Measurements from ENCODE around the gene B4GALT2.

DNA sequence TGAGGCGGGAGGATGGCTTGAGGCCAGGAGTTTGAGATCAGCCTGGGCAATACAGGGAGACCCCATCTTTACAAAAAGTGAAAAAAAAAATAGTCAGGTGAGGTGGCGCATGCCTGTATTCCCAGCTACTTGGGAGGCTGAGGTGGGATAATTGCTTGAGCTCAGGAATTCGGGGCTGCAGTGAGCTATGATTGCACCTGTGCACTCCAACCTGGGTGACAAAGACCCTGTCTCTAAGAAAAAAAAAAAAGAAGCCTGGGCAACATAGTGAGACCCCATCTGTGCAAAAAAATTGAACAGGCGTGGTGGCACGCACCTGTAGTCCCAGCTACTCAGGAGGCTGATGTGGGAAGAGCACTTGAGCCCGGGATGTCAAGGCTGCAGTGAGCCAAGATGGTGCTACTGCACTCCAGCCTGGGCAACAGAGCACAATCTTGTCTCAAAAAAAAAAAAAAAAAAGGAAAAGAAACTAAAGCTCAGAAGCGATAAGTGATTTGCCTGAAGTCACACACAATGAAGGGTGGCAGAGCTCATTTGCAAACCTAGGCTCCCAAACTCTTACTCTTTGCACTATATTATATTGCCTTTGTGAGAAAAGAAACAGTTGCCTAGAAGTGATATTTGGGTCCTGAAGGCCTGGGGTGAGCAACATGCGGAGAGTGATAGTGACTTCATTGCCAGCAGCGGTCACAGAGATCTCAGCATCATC lies 14.3 kb downstream of the B4GALT2 start:
- TF ChIP-seq EZH2phosphoT487 (IDR thresholded peaks at IDR 0.05; ENCODE audit: borderline replicate concordance, low read depth, low read length) (no peak), CTCF (conservative IDR thresholded peaks at IDR 0.05; ENCODE audit: low read length) (no peak)
